ENCODE data around the gene SH3GL2.

SH3GL2 gene

GRCh38 chr9:17611917-17612316 is 33.1 kb downstream of the SH3GL2 start:
- no peak for ATAC-seq

GRCh38 chr9:17613758-17614157 is 34.9 kb downstream of the SH3GL2 start:
- ATAC-seq, result no peak

DNA sequence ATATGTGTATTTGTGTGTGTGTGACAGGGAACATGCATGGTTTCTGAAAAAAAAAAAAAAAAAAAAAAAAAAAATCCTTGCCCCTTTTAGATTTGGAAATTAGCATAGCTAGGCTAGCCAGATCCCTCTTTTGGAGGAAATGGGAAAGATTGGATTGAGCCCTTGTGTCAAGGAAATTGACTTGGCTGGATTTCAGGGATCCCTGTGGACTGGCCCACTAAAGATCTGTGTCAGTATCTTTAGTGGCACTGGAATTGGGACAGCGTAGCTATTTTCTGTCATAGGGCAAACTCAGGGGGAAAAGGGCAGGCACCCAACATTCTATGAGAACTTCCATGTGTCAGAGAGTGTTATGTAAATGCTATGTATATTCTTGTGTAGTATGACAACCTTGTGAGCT is 35.4 kb downstream of the SH3GL2 start:
- ATAC-seq, result no peak

DNA sequence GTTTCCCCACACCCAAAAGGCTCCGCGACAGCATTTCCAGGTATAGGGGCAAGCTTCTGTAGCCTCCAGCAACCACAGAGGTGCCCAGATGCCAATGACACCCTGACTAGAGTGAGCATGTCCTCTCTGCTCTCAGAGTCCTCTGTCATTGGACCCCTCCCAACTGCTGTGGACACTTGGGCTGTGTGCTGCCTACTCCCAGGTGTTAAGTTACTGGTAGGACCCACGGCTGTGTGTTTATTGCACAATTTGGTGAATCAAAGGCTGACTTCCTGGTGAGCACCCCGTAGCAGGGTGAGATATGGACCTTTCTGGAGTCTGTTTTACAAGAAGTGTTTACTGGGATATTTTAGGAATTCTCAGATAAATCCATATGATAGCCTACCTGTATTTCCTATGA is 36.0 kb downstream of the SH3GL2 start:
- ATAC-seq, result no peak

DNA sequence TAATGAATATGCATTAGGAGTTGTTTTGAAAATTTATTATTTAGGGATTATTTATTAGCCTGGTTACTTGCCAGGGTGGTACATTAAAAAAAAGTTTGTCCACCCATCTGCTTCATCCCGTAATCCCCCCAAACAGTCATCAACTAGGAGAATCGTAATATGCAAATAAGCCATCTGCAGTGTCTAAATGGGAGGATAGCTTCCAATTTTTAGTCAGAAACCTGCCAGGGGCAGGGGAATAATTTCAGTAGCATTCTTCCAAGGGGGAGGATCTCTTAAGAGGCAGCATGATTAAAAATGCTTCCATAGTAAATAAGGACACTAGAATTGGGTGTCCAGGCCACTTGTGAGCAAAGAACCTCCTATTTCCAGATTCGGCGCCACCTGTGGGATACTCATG is 43.3 kb downstream of the SH3GL2 start:
- ATAC-seq, result no peak

- ATAC-seq, result no peak
Measured at GRCh38 chr9:17622749-17623148, 43.9 kb downstream of the SH3GL2 start.

- no peak for ATAC-seq
Measured at GRCh38 chr9:17623965-17624364, 45.1 kb downstream of the SH3GL2 start.

- ATAC-seq, result no peak
Measured at GRCh38 chr9:17624571-17624970, 45.7 kb downstream of the SH3GL2 start.

DNA sequence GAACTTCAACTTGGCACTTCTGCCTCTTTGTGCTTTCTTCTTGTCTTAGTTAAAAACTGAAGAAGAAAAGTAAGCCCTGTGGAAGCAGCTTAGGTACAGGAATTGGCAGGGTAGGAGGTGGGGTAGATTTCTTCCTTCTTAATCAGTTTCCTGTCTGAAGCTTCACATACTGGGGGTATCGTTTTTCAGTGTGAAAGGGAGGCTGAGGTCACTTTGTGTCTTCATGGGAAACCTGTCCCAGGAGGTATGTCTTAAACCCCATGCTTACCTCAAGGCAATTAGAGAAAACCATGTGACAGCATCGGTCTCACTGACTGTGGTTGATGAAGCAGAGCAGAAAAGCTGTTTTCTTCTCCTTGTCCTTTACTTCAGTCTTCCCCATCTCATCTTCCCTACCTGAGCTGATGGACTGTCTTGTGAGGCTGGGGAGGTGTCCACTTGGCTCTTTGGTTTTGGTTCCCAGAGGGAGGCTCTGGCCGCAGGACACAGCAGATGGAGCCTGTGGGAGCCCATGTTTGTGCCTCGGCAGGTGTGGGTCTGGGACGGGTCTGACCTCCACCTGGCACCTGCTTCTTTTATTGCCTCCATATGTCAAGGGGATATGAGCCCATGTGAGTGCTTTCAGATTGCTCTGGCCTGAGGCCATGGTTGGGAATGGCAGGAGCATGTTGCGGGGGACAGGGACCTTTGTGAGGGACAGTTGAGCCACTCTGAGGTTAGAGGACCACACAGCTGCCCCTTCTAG is 47.0 kb downstream of the SH3GL2 start:
- ATAC-seq, result no peak

DNA sequence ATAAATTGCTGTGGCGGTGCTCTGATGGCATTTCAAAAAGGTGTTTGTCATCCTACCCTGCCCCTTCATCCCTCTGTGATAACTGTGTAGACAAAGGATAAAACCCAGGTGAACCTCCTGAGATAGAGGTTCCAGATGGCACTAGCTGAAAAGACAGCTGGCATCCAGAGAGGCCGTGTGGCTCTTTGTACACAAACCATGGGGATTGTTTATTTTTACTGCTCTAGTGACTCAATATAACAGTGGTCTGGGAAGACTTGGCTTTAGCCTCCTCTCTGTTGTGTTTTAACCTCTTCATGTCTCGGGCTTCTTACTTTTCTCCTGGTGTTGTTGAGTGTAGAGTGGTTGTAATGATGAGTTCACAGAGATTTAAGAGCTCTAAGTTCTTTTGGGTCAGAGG is 48.8 kb downstream of the SH3GL2 start:
- ATAC-seq, result no peak

- no peak for ATAC-seq
Measured at GRCh38 chr9:17628624-17629023, 49.8 kb downstream of the SH3GL2 start.

DNA sequence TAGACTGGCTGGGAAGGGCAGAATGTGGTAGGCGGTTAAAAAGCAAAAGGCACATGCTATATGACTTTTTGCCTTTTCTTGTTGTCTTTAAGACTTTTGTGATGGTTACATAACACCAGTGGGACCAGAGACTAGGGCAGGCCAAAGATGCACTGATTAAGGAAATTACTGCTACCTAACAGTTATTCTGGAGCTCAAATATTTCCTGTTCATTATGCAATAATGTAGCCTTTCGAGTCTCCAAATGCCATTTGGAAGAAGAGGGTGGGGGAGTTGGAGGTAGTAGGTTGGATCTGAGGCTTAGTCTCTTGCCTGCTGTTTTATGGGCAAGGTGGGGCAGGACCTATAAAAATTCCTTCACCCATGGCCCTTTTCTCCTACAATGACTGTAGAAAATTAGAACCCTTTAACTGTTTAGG is 51.7 kb downstream of the SH3GL2 start:
- ATAC-seq, result no peak

- no peak for ATAC-seq
Measured at GRCh38 chr9:17631396-17631795, 52.5 kb downstream of the SH3GL2 start.

DNA sequence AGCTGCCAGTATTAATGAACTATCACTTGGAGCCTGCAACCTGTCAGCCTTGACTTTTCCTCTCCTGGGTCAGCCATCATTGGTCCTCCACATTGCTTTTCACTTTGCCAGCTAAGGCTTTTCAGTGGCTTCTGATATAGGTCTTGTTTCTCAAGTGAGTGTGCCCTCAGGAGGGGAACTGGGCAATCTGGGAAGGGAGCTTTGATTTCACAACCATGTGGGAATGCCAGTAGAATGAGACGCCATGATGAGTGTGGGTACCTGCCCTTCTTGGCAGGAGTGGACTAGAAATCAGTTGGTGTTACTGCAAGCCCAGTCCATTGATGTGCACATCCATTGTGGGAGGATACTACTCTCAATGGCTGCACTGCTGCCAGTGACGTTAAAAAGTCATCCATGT is 54.1 kb downstream of the SH3GL2 start:
- no peak for ATAC-seq

- no peak for ATAC-seq
Measured at GRCh38 chr9:17635115-17635890, 56.4 kb downstream of the SH3GL2 start.

DNA sequence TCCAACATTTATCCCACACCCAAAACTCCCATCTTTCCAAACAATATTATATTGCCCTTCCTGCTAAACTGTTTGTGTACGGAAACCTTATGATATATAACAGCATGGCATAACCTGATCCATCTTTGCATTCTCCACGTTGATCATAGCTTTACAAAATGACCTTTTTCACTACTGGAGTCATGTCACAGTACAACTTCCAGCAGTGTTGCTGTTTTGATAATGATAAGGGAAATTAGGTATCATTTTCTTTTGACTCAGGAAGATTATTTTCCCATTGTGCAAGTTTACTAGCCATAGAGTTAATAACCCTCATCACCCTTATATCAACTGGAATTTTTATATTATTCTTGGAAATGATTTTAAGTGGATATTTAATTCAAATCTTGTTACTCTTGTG is 57.5 kb downstream of the SH3GL2 start:
- no peak for ATAC-seq

DNA sequence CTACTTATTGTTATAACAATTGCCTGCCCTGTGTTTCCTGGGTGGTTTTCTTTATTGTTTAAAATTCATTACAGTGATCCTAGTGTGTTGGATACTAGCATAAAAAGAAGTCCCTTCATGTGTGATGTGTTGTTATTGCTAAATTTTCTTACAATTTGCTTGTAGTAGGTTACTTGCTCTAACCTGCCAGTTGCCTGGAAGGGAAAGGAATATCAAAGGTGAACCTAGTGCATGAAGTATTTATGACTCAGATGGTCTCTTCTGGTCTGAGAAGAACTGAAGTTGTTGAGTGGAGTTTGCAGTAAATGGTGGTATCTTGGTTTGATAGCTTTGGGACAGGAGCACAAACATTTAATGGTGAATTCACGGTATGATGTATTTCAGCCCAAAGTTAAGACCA is 58.0 kb downstream of the SH3GL2 start:
- ATAC-seq, result no peak

GRCh38 chr9:17637229-17637628 is 58.4 kb downstream of the SH3GL2 start:
- ATAC-seq, result no peak

DNA sequence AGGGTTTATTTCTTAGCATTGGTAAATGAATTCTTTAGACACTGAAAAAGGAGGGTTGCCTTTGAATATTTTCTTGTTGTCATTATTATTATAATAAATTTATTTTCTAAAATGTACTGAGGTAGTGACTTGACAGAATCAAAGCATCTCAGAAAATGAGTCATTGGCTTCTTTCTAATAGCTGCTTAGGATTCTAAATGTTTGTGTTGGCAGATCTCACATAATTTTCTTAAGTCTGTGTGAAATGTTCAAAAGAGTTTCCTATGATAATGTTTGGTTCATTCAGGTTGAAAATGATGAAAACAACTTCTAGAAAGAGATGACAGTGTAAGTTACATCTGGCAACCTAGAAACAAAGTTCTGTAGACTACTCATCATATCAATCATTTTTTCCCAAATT is 69.7 kb downstream of the SH3GL2 start:
- ATAC-seq, result no peak

DNA sequence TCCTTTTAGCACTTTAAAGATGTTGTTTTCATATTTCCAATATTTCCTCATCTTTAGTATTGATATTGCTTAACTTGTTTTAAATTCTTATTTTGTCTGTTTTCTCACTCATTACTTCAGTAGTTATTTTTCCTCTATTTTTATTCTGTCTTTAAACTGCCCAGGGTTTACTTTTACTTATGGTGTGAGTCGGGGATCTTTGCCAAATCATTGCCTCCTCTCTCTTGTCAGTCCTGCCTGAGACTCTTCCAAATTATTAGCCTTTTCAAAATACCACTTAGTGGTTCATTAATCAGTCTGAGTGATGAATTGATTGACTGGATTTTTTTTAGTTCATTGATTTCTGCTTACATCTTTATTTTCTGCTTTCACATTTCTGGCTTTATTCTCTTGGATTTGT is 72.9 kb downstream of the SH3GL2 start:
- no peak for ATAC-seq

DNA sequence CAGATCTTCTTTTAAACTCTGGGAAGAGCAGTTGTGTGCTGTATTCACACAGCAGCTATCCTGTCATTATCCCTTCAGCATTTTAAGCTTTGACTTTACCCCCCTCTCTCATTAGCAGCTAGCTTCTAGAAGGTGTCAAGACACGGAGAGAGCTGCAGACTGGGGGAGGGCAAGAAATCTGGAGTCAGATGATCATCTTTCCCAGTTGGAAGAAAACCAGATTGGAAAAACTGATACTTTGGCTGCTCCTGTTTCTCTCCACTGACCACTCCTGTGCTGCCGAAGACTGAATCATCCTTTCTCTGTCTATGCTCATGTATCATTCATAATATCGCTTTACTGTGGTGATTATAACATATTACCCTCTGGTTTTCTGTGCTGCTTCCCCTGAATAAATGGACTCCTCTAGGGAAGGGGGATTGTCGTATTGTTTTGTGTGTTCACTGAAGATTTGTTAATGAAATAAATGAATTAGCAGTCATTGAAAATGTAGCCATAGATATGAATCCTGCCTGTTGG is 75.1 kb downstream of the SH3GL2 start:
- ATAC-seq, result no peak

GRCh38 chr9:17656889-17657288 is 78.0 kb downstream of the SH3GL2 start:
- ATAC-seq, result no peak

GRCh38 chr9:17658237-17658636 is 79.4 kb downstream of the SH3GL2 start:
- ATAC-seq, result no peak

GRCh38 chr9:17660158-17660557 is 81.3 kb downstream of the SH3GL2 start:
- no peak for ATAC-seq

Measured in activated CD4-positive, CD25-positive, alpha-beta regulatory T cell treated with anti-CD3 and anti-CD28 coated beads, Interleukin-2, amount 50 U/mL, for 24 hours (primary cell).